Neural progenitor cell (in vitro differentiated cells): ENCODE data around the gene NPB.

Experiments used
- CTCF ChIP-seq: fragments of 200-600 bp; sonication (generic); IDR thresholded peaks from 2 replicates; pipeline ENCODE4 v1.5.1; 2017; ENCODE audit warnings: antibody characterized with exemption, mild to moderate bottlenecking
- EZH2phosphoT487 ChIP-seq: fragments of 200-600 bp; sonication (generic); IDR thresholded peaks from 2 replicates; pipeline ENCODE4 v1.6.1; 2017; ENCODE audit warnings: antibody characterized with exemption

DNA sequence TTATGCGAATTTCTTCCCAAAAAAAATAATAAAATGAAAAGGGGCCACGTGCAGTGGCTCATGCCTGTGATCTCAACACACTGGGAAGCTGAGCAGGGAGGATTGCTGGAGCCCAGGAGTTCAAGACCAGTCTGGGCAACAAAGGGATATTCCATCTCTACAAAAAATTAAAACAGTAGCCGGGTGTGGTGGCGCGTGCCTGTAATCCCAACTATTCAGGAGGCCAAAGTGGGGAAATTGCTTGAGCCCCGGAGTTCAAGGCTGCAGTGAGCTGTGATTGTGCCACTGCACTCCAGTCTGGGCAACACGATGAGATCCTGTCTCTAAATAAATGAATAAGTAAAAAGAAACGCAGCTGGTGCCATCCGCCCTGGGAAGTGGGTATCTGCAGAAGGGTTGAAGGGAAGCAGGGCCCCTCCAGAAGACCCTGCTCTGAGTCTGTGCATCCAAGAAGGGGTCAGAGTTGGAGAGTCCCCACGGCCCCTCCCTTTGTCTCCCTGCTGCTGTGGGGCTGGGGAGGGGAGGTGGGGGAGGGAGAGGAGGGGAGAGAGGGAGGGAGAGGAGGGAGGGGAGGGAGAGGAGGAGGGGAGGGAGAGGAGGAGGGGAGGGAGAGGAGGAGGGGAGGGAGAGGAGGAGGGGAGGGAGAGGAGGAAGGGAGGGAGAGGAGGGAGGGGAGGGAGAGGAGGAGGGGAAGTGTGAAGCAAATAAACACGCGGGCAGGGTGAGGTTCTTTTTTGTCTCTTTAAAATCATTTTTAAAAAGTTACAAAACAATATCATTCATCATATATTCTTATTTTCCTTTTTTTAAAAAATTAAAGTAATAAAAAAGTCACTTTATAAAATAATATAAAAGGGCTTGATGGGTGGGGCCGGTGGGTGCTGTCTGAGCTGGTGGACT, 50.0 kb downstream of the NPB start:
- TF ChIP-seq CTCF (no peak), EZH2phosphoT487 (no peak)
